HepG2 (cell line): ENCODE measurements around the gene SERINC4. TPM values are rescaled to one million over a fixed set of nuclear protein-coding genes. Genes with fewer than 3 reads are reported as not detected.

ENCODE experiments used
- FOXA3 ChIP-seq: IDR thresholded peaks from 2 replicates; pipeline ENCODE4 v1.6.1; 2016; ENCODE audit warnings: missing genetic modification reagents, missing compliant biosample characterization
- HMG20A ChIP-seq: IDR thresholded peaks from 2 replicates; pipeline ENCODE4 v1.6.1; 2016; ENCODE audit warnings: borderline replicate concordance
- NFIB ChIP-seq: sonication (generic); formaldehyde crosslinking; IDR thresholded peaks from 2 replicates; pipeline ENCODE4 v1.9.0; 2021; ENCODE audit warnings: missing genetic modification reagents, mild to moderate bottlenecking, borderline replicate concordance
- NFIC ChIP-seq: IDR thresholded peaks from 2 replicates; pipeline ENCODE4 v1.6.1; 2012; ENCODE audit warnings: mild to moderate bottlenecking, low read length, inconsistent platforms
- PHF20 ChIP-seq: sonication (generic); formaldehyde crosslinking; IDR thresholded peaks from 2 replicates; pipeline ENCODE4 v1.5.0; 2020; ENCODE audit warnings: mild to moderate bottlenecking, missing genetic modification reagents
- SP4 ChIP-seq: sonication (generic); formaldehyde crosslinking; IDR thresholded peaks from 2 replicates; pipeline ENCODE4 v1.8.1; 2023; ENCODE audit warnings: mild to moderate bottlenecking, missing genetic modification reagents
- TAF1 ChIP-seq: sonication (generic); formaldehyde crosslinking; IDR thresholded peaks from 2 replicates; pipeline ENCODE4 v1.4.0; 2020; ENCODE audit warnings: missing genetic modification reagents
- ZKSCAN8 ChIP-seq: IDR thresholded peaks from 2 replicates; pipeline ENCODE4 v1.6.1; 2016; ENCODE audit warnings: borderline replicate concordance, missing genetic modification reagents, missing compliant biosample characterization
- ZNF230 ChIP-seq: sonication (generic); formaldehyde crosslinking; IDR thresholded peaks from 2 replicates; pipeline ENCODE4 v1.4.0; 2020; ENCODE audit warnings: mild to moderate bottlenecking, missing genetic modification reagents
- ZNF280D ChIP-seq: sonication (generic); formaldehyde crosslinking; IDR thresholded peaks from 2 replicates; pipeline ENCODE4 v1.5.1; 2020; ENCODE audit warnings: mild to moderate bottlenecking, missing genetic modification reagents
- ZNF567 ChIP-seq: sonication (generic); formaldehyde crosslinking; IDR thresholded peaks from 2 replicates; pipeline ENCODE4 v1.8.1; 2023; ENCODE audit warnings: mild to moderate bottlenecking, missing genetic modification reagents, borderline replicate concordance
- ZNF850 ChIP-seq: sonication (generic); formaldehyde crosslinking; conservative IDR thresholded peaks from 2 replicates; pipeline ENCODE4 v1.9.0; 2021; ENCODE audit warnings: mild to moderate bottlenecking, missing genetic modification reagents
- ZSCAN31 ChIP-seq: sonication (generic); formaldehyde crosslinking; IDR thresholded peaks from 2 replicates; pipeline ENCODE4 v1.5.0; 2020; ENCODE audit warnings: low read depth, mild to moderate bottlenecking, missing genetic modification reagents
- polyA plus RNA-seq, 8 experiments: library from polyadenylated mRNA; depleted of rRNA in 3 of 8; stranded (reverse) in 7 of 8; unstranded in 1 of 8; fragments of >200 nt; fragmentation: Illumina TruSeq in 4 of 8; extraction: Trizol in 4 of 8; gene quantifications; 2 replicates each; pipeline versions ENCODE4 v1.2.1 to v1.2.3, GENCODE V29; 2011 to 2016; ENCODE audit warnings: low read depth in 4 of 8, missing spikeins in 1 of 8, mixed read lengths in 1 of 8; ENCODE audit not compliant: insufficient read depth in 1 of 8
- total RNA-seq, 5 experiments: library from RNA; depleted of rRNA; stranded (reverse); fragments of >200 nt; fragmentation: Illumina TruSeq; extraction: Trizol; gene quantifications; 2 replicates each; pipeline ENCODE4 v1.2.3, GENCODE V29; 2016; ENCODE audit warnings: low read depth in 1 of 5
- TF ChIP-seq, protein P1 (sequence below): sonication (generic); formaldehyde crosslinking; IDR thresholded peaks from 2 replicates; pipeline ENCODE4 v1.8.0; 2023; ENCODE audit warnings: mild to moderate bottlenecking, missing genetic modification reagents
- TF ChIP-seq, protein P2 (sequence below): sonication (generic); formaldehyde crosslinking; IDR thresholded peaks from 2 replicates; pipeline ENCODE4 v1.5.0; 2020; ENCODE audit warnings: mild to moderate bottlenecking, missing genetic modification reagents, moderate library complexity
- TF ChIP-seq, protein P3 (sequence below): IDR thresholded peaks from 2 replicates; pipeline ENCODE4 v1.6.1; 2016; ENCODE audit warnings: low read depth, borderline replicate concordance
- TF ChIP-seq, protein P4 (sequence below): sonication (generic); formaldehyde crosslinking; IDR thresholded peaks from 2 replicates; pipeline ENCODE4 v1.4.0; 2020; ENCODE audit warnings: missing genetic modification reagents

Gene SERINC4
- total and polyA plus RNA-seq, 2 of the 13 experiments (the other 11 are each of a cell fraction or from before 2014, with no cell fraction given): not detected

- TF ChIP-seq ZNF280D (CRISPR knock-in tag) (no peak), ZNF850 (0 out of 2 replicates have a peak, but pooled peaks have one; percentile 48), ZKSCAN8 (CRISPR knock-in tag) (0 out of 2 replicates have a peak, but pooled peaks have one; percentile 1), NFIB (CRISPR knock-in tag) (no peak), TAF1 (CRISPR knock-in tag) (peak; percentile 12; the same call in 1 of the 2 replicates), ZNF230 (CRISPR knock-in tag) (no peak), PHF20 (CRISPR knock-in tag) (peak; percentile 12; the same call in 1 of the 2 replicates), FOXA3 (CRISPR knock-in tag) (no peak), HMG20A (CRISPR knock-in tag) (no peak), ZNF567 (CRISPR knock-in tag) (0 out of 2 replicates have a peak, but pooled peaks have one; percentile 64), NFIC (no peak), SP4 (CRISPR knock-in tag) (0 out of 2 replicates have a peak, but pooled peaks have one; percentile 43), ZSCAN31 (no peak)
- TF ChIP-seq, protein P1, sequence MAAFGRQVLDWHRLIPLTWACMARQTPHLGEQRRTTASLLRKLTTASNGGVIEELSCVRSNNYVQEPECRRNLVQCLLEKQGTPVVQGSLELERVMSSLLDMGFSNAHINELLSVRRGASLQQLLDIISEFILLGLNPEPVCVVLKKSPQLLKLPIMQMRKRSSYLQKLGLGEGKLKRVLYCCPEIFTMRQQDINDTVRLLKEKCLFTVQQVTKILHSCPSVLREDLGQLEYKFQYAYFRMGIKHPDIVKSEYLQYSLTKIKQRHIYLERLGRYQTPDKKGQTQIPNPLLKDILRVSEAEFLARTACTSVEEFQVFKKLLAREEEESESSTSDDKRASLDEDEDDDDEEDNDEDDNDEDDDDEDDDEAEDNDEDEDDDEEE: peak; percentile 73; the same call in 1 of the 2 replicates
- TF ChIP-seq, protein P2, sequence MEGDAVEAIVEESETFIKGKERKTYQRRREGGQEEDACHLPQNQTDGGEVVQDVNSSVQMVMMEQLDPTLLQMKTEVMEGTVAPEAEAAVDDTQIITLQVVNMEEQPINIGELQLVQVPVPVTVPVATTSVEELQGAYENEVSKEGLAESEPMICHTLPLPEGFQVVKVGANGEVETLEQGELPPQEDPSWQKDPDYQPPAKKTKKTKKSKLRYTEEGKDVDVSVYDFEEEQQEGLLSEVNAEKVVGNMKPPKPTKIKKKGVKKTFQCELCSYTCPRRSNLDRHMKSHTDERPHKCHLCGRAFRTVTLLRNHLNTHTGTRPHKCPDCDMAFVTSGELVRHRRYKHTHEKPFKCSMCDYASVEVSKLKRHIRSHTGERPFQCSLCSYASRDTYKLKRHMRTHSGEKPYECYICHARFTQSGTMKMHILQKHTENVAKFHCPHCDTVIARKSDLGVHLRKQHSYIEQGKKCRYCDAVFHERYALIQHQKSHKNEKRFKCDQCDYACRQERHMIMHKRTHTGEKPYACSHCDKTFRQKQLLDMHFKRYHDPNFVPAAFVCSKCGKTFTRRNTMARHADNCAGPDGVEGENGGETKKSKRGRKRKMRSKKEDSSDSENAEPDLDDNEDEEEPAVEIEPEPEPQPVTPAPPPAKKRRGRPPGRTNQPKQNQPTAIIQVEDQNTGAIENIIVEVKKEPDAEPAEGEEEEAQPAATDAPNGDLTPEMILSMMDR (CRISPR knock-in tag): 0 out of 2 replicates have a peak, but pooled peaks have one; percentile 4
- TF ChIP-seq, protein P3, sequence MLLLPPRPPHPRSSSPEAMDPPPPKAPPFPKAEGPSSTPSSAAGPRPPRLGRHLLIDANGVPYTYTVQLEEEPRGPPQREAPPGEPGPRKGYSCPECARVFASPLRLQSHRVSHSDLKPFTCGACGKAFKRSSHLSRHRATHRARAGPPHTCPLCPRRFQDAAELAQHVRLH (CRISPR knock-in tag): peak; percentile 6; the same call in 1 of the 2 replicates
- TF ChIP-seq, protein P4, sequence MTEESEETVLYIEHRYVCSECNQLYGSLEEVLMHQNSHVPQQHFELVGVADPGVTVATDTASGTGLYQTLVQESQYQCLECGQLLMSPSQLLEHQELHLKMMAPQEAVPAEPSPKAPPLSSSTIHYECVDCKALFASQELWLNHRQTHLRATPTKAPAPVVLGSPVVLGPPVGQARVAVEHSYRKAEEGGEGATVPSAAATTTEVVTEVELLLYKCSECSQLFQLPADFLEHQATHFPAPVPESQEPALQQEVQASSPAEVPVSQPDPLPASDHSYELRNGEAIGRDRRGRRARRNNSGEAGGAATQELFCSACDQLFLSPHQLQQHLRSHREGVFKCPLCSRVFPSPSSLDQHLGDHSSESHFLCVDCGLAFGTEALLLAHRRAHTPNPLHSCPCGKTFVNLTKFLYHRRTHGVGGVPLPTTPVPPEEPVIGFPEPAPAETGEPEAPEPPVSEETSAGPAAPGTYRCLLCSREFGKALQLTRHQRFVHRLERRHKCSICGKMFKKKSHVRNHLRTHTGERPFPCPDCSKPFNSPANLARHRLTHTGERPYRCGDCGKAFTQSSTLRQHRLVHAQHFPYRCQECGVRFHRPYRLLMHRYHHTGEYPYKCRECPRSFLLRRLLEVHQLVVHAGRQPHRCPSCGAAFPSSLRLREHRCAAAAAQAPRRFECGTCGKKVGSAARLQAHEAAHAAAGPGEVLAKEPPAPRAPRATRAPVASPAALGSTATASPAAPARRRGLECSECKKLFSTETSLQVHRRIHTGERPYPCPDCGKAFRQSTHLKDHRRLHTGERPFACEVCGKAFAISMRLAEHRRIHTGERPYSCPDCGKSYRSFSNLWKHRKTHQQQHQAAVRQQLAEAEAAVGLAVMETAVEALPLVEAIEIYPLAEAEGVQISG: 0 out of 2 replicates have a peak, but pooled peaks have one; percentile 3
These were observed 23.2 kb downstream of the SERINC4 start, which contains the start of gene ELL3 (continued) for GRCh38 chr15:43776718-43777266.
